ENCODE measurements around the gene SNX8. TPM values are rescaled to one million over a fixed set of nuclear protein-coding genes. Genes with fewer than 3 reads are reported as not detected.

Gene SNX8
- total and polyA plus RNA-seq, 9 of the 15 experiments (the other 6 are each of a cell fraction or from before 2014, with no cell fraction given), result 2.7 to 51.6 (median 16.9) TPM

DNA sequence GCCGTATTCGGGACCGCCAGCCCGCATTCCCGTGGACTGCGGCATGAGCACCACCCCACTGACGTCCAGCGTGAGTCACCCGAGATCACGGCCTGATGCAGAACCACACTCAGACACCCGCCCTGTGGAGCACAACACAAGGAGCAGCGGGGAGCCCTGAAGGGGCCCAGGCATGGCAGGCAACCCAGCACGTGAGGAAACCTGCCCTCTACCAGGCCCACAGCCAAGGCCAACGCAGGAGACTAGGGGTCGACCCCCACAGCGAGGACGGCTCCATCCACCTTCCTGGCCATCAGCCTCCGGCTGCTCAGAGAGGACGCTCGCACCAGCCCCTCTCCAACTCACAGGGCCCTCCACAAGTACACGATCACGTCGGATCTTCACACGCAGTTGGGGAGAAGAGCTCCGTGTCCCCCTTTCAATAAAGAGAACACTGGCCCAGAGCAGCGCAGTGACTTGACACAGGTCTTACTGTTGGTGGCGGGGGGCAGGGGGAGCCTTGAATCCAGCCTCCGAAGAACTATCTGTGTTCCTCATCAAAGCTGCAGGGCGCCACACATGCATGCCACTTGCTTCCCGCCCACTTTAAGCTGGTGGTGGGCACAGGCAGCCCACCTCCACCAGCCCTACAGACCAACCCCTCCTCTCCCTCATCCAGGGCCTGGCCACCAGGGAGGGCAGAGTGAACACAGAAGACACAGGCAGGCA lies 103.5 kb downstream of the SNX8 start (continued):
- TF ChIP-seq, protein P1, sequence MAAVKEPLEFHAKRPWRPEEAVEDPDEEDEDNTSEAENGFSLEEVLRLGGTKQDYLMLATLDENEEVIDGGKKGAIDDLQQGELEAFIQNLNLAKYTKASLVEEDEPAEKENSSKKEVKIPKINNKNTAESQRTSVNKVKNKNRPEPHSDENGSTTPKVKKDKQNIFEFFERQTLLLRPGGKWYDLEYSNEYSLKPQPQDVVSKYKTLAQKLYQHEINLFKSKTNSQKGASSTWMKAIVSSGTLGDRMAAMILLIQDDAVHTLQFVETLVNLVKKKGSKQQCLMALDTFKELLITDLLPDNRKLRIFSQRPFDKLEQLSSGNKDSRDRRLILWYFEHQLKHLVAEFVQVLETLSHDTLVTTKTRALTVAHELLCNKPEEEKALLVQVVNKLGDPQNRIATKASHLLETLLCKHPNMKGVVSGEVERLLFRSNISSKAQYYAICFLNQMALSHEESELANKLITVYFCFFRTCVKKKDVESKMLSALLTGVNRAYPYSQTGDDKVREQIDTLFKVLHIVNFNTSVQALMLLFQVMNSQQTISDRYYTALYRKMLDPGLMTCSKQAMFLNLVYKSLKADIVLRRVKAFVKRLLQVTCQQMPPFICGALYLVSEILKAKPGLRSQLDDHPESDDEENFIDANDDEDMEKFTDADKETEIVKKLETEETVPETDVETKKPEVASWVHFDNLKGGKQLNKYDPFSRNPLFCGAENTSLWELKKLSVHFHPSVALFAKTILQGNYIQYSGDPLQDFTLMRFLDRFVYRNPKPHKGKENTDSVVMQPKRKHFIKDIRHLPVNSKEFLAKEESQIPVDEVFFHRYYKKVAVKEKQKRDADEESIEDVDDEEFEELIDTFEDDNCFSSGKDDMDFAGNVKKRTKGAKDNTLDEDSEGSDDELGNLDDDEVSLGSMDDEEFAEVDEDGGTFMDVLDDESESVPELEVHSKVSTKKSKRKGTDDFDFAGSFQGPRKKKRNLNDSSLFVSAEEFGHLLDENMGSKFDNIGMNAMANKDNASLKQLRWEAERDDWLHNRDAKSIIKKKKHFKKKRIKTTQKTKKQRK (IDR thresholded peaks at IDR 0.05; ENCODE audit: borderline replicate concordance, low read depth, low read length), result no peak
- TF ChIP-seq, protein P2, sequence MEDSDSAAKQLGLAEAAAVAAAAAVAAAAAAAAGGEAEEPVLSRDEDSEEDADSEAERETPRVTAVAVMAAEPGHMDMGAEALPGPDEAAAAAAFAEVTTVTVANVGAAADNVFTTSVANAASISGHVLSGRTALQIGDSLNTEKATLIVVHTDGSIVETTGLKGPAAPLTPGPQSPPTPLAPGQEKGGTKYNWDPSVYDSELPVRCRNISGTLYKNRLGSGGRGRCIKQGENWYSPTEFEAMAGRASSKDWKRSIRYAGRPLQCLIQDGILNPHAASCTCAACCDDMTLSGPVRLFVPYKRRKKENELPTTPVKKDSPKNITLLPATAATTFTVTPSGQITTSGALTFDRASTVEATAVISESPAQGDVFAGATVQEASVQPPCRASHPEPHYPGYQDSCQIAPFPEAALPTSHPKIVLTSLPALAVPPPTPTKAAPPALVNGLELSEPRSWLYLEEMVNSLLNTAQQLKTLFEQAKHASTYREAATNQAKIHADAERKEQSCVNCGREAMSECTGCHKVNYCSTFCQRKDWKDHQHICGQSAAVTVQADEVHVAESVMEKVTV (CRISPR knock-in tag; IDR thresholded peaks at IDR 0.05), result no peak
- TF ChIP-seq, protein P3, sequence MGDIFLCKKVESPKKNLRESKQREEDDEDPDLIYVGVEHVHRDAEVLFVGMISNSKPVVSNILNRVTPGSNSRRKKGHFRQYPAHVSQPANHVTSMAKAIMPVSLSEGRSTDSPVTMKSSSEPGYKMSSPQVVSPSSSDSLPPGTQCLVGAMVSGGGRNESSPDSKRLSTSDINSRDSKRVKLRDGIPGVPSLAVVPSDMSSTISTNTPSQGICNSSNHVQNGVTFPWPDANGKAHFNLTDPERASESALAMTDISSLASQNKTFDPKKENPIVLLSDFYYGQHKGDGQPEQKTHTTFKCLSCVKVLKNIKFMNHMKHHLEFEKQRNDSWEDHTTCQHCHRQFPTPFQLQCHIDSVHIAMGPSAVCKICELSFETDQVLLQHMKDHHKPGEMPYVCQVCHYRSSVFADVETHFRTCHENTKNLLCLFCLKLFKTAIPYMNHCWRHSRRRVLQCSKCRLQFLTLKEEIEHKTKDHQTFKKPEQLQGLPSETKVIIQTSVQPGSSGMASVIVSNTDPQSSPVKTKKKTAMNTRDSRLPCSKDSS (IDR thresholded peaks at IDR 0.05; ENCODE audit: low read depth, partially characterized antibody), result no peak
- TF ChIP-seq GABPA (tag; conservative IDR thresholded peaks at IDR 0.05; ENCODE audit: low read depth), result no peak
- no peak for TF ChIP-seq ZSCAN32 (CRISPR knock-in tag; IDR thresholded peaks at IDR 0.05)
- TF ChIP-seq SRSF3 (IDR thresholded peaks at IDR 0.05; ENCODE audit: insufficient read depth, low read length), result no peak
- TF ChIP-seq, protein P4, sequence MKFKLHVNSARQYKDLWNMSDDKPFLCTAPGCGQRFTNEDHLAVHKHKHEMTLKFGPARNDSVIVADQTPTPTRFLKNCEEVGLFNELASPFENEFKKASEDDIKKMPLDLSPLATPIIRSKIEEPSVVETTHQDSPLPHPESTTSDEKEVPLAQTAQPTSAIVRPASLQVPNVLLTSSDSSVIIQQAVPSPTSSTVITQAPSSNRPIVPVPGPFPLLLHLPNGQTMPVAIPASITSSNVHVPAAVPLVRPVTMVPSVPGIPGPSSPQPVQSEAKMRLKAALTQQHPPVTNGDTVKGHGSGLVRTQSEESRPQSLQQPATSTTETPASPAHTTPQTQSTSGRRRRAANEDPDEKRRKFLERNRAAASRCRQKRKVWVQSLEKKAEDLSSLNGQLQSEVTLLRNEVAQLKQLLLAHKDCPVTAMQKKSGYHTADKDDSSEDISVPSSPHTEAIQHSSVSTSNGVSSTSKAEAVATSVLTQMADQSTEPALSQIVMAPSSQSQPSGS (CRISPR knock-in tag; IDR thresholded peaks at IDR 0.05), result no peak
- no peak for TF ChIP-seq ZNF253 (CRISPR knock-in tag; conservative IDR thresholded peaks at IDR 0.05)
- TF ChIP-seq, protein P5, sequence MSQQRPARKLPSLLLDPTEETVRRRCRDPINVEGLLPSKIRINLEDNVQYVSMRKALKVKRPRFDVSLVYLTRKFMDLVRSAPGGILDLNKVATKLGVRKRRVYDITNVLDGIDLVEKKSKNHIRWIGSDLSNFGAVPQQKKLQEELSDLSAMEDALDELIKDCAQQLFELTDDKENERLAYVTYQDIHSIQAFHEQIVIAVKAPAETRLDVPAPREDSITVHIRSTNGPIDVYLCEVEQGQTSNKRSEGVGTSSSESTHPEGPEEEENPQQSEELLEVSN (IDR thresholded peaks at IDR 0.05; ENCODE audit: borderline replicate concordance in 1 of 2, extremely low read depth in 1 of 2, insufficient read depth in 1 of 2, insufficient read length in 1 of 2, low read depth in 1 of 2, low read length in 1 of 2, poor library complexity in 1 of 2, severe bottlenecking in 1 of 2), result no peak
- no peak for TF ChIP-seq NCOA6 (IDR thresholded peaks at IDR 0.05)

Measured in K562 (cell line).